GM19463 (cell line): Measurements from ENCODE around the gene VSTM2L.
A peak's percentile ranks its signal among the peaks of the same experiment; 100 is the strongest.

Experiments used
- ATAC-seq: cut with Tn5 transposase; IDR thresholded peaks from one replicate; pipeline ENCODE4 v1.9.1; 2021; ENCODE audit warnings: mild to moderate bottlenecking, moderate library complexity; ENCODE audit not compliant: unreplicated experiment

VSTM2L gene

GRCh38 chr20:37917461-37917860 lies 14.5 kb downstream of the VSTM2L start:
- no peak for ATAC-seq

GRCh38 chr20:37918035-37918434 lies 15.1 kb downstream of the VSTM2L start:
- ATAC-seq: no peak

GRCh38 chr20:37919389-37920040 lies 16.6 kb downstream of the VSTM2L start:
- ATAC-seq: no peak

GRCh38 chr20:37920270-37920669 lies 17.3 kb downstream of the VSTM2L start:
- ATAC-seq: no peak

- ATAC-seq: no peak
Observed at GRCh38 chr20:37920679-37921322, 17.9 kb downstream of the VSTM2L start.

GRCh38 chr20:37921341-37921929 lies 18.5 kb downstream of the VSTM2L start:
- peak; percentile 37 for ATAC-seq

- ATAC-seq: peak; percentile 74
Observed at GRCh38 chr20:37922016-37922415, 19.1 kb downstream of the VSTM2L start.

- no peak for ATAC-seq
Observed at GRCh38 chr20:37925265-37926165, 22.6 kb downstream of the VSTM2L start.

- ATAC-seq: no peak
Observed at GRCh38 chr20:37926612-37927011, 23.7 kb downstream of the VSTM2L start.

- ATAC-seq: no peak
Observed at GRCh38 chr20:37927410-37928095, 24.6 kb downstream of the VSTM2L start.

- ATAC-seq: no peak
Observed at GRCh38 chr20:37928996-37929682, 26.2 kb downstream of the VSTM2L start.

- ATAC-seq: no peak
Observed at GRCh38 chr20:37929683-37930014, 26.7 kb downstream of the VSTM2L start.

GRCh38 chr20:37931153-37931922 lies 28.4 kb downstream of the VSTM2L start:
- ATAC-seq: no peak

GRCh38 chr20:37932074-37932473 lies 29.1 kb downstream of the VSTM2L start:
- no peak for ATAC-seq

- no peak for ATAC-seq
Observed at GRCh38 chr20:37932919-37933318, 30.0 kb downstream of the VSTM2L start.

GRCh38 chr20:37933786-37934633 lies 31.1 kb downstream of the VSTM2L start:
- no peak for ATAC-seq

GRCh38 chr20:37934634-37935375 lies 31.9 kb downstream of the VSTM2L start:
- ATAC-seq: no peak

- ATAC-seq: no peak
Observed at GRCh38 chr20:37935435-37935834, 32.5 kb downstream of the VSTM2L start.
